ENCODE measurements around the gene SLC10A6. TPM values are rescaled to one million over a fixed set of nuclear protein-coding genes. Genes with fewer than 3 reads are reported as not detected.

Gene SLC10A6
- total RNA-seq, 2 experiments from 2014 or later, result not detected

DNA sequence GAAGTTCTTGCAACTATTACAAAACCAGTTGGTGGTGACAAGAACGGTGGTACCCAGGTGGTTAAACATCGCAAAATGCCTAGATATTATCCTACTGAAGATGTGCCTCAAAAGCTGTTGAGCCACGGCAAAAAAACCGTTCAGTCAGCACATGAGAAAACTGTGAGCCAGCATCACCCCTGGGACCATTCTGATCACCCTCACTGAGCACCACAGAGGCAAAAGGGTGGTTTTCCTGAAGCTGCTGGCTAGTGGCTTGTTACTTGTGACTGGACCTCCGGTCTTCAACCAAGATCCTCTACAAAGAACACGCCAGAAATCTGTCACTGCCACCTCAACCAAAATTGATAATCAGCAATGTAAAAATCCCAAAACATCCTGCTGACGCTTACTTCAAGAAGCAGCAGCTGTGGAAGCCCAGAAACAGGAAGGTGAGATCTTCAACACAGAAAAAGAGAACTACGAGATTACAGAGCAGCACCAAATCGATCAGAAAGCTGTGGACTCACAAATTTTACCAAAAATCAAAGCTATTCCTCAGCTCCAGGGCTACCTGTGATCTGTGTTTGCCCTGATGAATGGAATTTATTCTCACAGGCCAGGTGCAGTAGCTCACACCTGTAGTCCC is 21.4 kb upstream of the SLC10A6 start:
- H2AFZ ChIP-seq (ENCODE audit: low read length), result no peak overlapping the region
- CTCF ChIA-PET (ENCODE audit: unreplicated experiment), result no interaction called here
- H3K4me3 ChIP-seq (ENCODE audit: low read depth, low read length, poor library complexity, severe bottlenecking), result no peak overlapping the region
- H3K79me2 ChIP-seq (ENCODE audit: insufficient read depth, low read depth, low read length), result no peaks in the 10 kb centered on the region
- intact Hi-C loops (cut with micrococcal nuclease; ENCODE audit: unreplicated experiment), result no loop called here
- POLR2A ChIA-PET, result interaction anchor here (0.6 kb wide), 1 partner anchor 568 kb away, joined by 5 read pairs; no protein-coding TSS in a partner anchor
- H4K20me1 ChIP-seq (ENCODE audit: insufficient read depth, low read length), result no peaks in the 10 kb centered on the region
- H3K9me2 ChIP-seq (ENCODE audit: insufficient read depth, low read length), result no peaks in the 10 kb centered on the region
- H3K4me1 ChIP-seq (ENCODE audit: insufficient read depth, low read length, poor library complexity, severe bottlenecking), result no peaks in the 10 kb centered on the region
- H3K4me2 ChIP-seq (ENCODE audit: low read length), result no peak overlapping the region
- TF ChIP-seq, protein P1, sequence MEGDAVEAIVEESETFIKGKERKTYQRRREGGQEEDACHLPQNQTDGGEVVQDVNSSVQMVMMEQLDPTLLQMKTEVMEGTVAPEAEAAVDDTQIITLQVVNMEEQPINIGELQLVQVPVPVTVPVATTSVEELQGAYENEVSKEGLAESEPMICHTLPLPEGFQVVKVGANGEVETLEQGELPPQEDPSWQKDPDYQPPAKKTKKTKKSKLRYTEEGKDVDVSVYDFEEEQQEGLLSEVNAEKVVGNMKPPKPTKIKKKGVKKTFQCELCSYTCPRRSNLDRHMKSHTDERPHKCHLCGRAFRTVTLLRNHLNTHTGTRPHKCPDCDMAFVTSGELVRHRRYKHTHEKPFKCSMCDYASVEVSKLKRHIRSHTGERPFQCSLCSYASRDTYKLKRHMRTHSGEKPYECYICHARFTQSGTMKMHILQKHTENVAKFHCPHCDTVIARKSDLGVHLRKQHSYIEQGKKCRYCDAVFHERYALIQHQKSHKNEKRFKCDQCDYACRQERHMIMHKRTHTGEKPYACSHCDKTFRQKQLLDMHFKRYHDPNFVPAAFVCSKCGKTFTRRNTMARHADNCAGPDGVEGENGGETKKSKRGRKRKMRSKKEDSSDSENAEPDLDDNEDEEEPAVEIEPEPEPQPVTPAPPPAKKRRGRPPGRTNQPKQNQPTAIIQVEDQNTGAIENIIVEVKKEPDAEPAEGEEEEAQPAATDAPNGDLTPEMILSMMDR (conservative IDR thresholded peaks at IDR 0.05; ENCODE audit: low read length), result no peak
- TF ChIP-seq EZH2phosphoT487 (IDR thresholded peaks at IDR 0.05; ENCODE audit: borderline replicate concordance, low read depth, low read length), result no peak
- no peaks in the 10 kb centered on the region for H3K36me3 ChIP-seq (ENCODE audit: insufficient read depth, low read length)
- no TSS peak for BruUV-seq (replicated peaks)
- H3K27ac ChIP-seq (ENCODE audit: low read depth, low read length, poor library complexity, severe bottlenecking), result no peak overlapping the region
- H3K9me3 ChIP-seq (ENCODE audit: low read length), result no peaks in the 10 kb centered on the region
- no peak for DNase-seq (ENCODE audit: low spot score)

DNA sequence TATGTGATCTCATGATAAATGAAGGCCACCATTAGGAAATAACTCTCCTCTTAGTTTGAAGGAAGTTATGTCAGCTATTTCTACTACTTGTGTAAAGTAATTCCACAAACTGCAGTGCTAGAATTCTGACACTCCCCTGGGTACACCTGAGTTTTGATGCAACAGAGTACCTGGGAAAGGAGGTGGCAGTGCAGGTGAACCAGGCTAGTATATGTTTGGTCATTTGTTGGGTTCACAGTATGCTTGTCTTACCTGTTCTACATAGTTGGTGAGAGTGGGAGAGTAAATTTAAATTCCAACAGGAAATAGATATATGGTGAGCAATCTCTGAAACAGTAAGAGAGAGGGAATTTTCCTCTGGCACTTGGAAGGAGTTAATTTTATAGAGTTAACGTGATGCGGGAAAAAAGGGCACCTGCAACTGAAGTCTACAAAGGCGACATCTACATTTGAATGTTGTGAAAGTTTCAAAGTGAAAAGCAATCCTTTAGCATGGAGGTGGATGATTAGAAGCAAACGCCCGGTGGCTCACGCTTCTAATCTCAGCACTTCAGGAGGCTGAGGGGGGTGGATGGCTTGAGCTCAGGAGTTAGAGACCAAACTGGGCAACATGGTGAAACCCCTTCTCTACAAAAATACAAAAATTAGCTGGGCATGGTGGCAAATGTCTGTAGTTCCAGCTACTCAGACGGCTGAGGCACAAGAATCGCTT is 8.3 kb upstream of the SLC10A6 start:
- CTCF ChIA-PET (ENCODE audit: unreplicated experiment), result no interaction called here
- H3K9me2 ChIP-seq (ENCODE audit: insufficient read depth, low read length), result no peaks in the 10 kb centered on the region
- H3K36me3 ChIP-seq (ENCODE audit: insufficient read depth, low read length), result no peaks in the 10 kb centered on the region
- intact Hi-C loops (cut with micrococcal nuclease; ENCODE audit: unreplicated experiment), result no loop called here
- H3K4me1 ChIP-seq (ENCODE audit: insufficient read depth, low read length, poor library complexity, severe bottlenecking), result no peaks in the 10 kb centered on the region
- H4K20me1 ChIP-seq (ENCODE audit: insufficient read depth, low read length), result no peaks in the 10 kb centered on the region
- H3K4me2 ChIP-seq (ENCODE audit: low read length), result no peak overlapping the region
- TF ChIP-seq, protein P1 (conservative IDR thresholded peaks at IDR 0.05; ENCODE audit: low read length), result no peak
- no peak for TF ChIP-seq EZH2phosphoT487 (IDR thresholded peaks at IDR 0.05; ENCODE audit: borderline replicate concordance, low read depth, low read length)
- no peak overlapping the region for H3K4me3 ChIP-seq (ENCODE audit: low read depth, low read length, poor library complexity, severe bottlenecking)
- H3K9me3 ChIP-seq (ENCODE audit: low read length), result no peaks in the 10 kb centered on the region
- H2AFZ ChIP-seq (ENCODE audit: low read length), result no peak overlapping the region
- no peak for DNase-seq (ENCODE audit: low spot score)
- no peaks in the 10 kb centered on the region for H3K79me2 ChIP-seq (ENCODE audit: insufficient read depth, low read depth, low read length)
- POLR2A ChIA-PET, result no interaction called here
- BruUV-seq (replicated peaks), result no TSS peak
- H3K27ac ChIP-seq (ENCODE audit: low read depth, low read length, poor library complexity, severe bottlenecking), result no peak overlapping the region

DNA sequence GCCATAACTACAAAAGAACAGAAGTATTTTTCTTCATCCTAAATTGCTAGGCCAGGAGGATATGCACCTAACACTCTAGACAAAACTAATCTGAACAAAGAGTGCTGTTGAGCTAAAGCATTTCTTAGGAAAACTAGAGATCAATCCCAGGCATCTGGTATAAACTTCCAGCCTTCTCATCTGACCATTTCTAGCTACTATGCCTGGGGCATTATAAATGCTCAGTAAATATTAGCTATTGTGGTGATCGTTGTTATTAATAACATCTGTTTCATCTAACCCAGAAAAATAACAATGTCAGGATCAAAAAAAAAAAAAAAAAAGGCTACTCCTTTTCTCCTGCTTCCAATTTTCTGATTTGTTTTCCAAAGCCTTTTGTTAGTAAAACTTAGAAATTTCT is 7.7 kb upstream of the SLC10A6 start:
- CTCF ChIA-PET (ENCODE audit: unreplicated experiment), result no interaction called here

More for the DNA sequence above, 7.7 kb upstream of the SLC10A6 start:
- H3K9me2 ChIP-seq (ENCODE audit: insufficient read depth, low read length), result no peaks in the 10 kb centered on the region
- no peak for DNase-seq (ENCODE audit: low spot score)
- H3K27ac ChIP-seq (ENCODE audit: low read depth, low read length, poor library complexity, severe bottlenecking), result no peak overlapping the region
- intact Hi-C loops (cut with micrococcal nuclease; ENCODE audit: unreplicated experiment), result no loop called here
- no TSS peak for BruUV-seq (replicated peaks)
- no peaks in the 10 kb centered on the region for H3K4me1 ChIP-seq (ENCODE audit: insufficient read depth, low read length, poor library complexity, severe bottlenecking)
- POLR2A ChIA-PET, result interaction anchor here (0.7 kb wide), 2 partner anchors 125 to 390 kb away, joined by 3 to 4 read pairs; no protein-coding TSS in a partner anchor
- TF ChIP-seq, protein P1 (conservative IDR thresholded peaks at IDR 0.05; ENCODE audit: low read length), result no peak
- no peak for TF ChIP-seq EZH2phosphoT487 (IDR thresholded peaks at IDR 0.05; ENCODE audit: borderline replicate concordance, low read depth, low read length)
- H3K36me3 ChIP-seq (ENCODE audit: insufficient read depth, low read length), result no peaks in the 10 kb centered on the region
- H4K20me1 ChIP-seq (ENCODE audit: insufficient read depth, low read length), result no peaks in the 10 kb centered on the region
- H3K4me3 ChIP-seq (ENCODE audit: low read depth, low read length, poor library complexity, severe bottlenecking), result no peak overlapping the region
- H2AFZ ChIP-seq (ENCODE audit: low read length), result no peak overlapping the region
- H3K79me2 ChIP-seq (ENCODE audit: insufficient read depth, low read depth, low read length), result no peaks in the 10 kb centered on the region
- H3K9me3 ChIP-seq (ENCODE audit: low read length), result no peaks in the 10 kb centered on the region
- H3K4me2 ChIP-seq (ENCODE audit: low read length), result no peak overlapping the region

All from OCI-LY7 (cell line).